Ovary (tissue), 9 donors: ENCODE measurements around the gene JPH4. TPM values are rescaled to one million over a fixed set of nuclear protein-coding genes. Genes with fewer than 3 reads are reported as not detected.

Source experiments
- DNase-seq, 5 donors: peaks; one replicate each; pipeline ENCODE4 v3.0.0-alpha.2; 2019 to 2020
- H3K27ac ChIP-seq, 2 donors: fragments of 200-600 bp; one replicate each; pipeline versions ENCODE4 v1.5.1 to v1.8.0; 2019 to 2022
- H3K27me3 ChIP-seq: fragments of 200-600 bp; one replicate; pipeline ENCODE4 v1.8.0; 2022
- H3K36me3 ChIP-seq: fragments of 200-600 bp; sonication (generic); one replicate; pipeline ENCODE4 v1.5.1; 2019
- H3K4me1 ChIP-seq: one replicate; pipeline ENCODE4 v1.8.1; 2013; ENCODE audit warnings: mild to moderate bottlenecking, moderate library complexity; ENCODE audit not compliant: insufficient read depth
- H3K4me3 ChIP-seq: fragments of 200-600 bp; sonication (generic); one replicate; pipeline ENCODE4 v1.5.1; 2017
- H3K9me3 ChIP-seq, 2 donors: fragments of 200-600 bp in 1 of 2; sonication (generic) in 1 of 2; one replicate each; pipeline versions ENCODE4 v1.5.1 to v1.8.1; 2013 to 2019; ENCODE audit warnings: mild to moderate bottlenecking in 1 of 2, moderate library complexity in 1 of 2
- EP300 ChIP-seq: sonication (generic); formaldehyde crosslinking; IDR thresholded peaks from one replicate; pipeline ENCODE4 v1.6.1; 2017; ENCODE audit warnings: antibody characterized with exemption
- POLR2A ChIP-seq: fragments of 450-650 bp; IDR thresholded peaks from one replicate; pipeline ENCODE4 v1.6.1; 2017; ENCODE audit warnings: antibody characterized with exemption, mild to moderate bottlenecking, moderate library complexity
- WGBS, 3 donors: extraction: QIAGEN DNeasy Blood & Tissue Kit in 1 of 3; methylation state at CpG; one replicate each; pipeline versions ENCODE4 v1.1.5 to v1.1.7; 2013 to 2017; 5-methylcytosine and 5-hydroxymethylcytosine counted together
- intact Hi-C, 4 donors: fragments of 100-400 bp; cut with DNase I; formaldehyde crosslinking; loops; one replicate each; pipeline versions ENCODE4 v1.11.0 to v1.15.1; 2022 to 2023
- polyA plus RNA-seq, 2 donors: library from polyadenylated mRNA; stranded (reverse); fragments of 200-250 nt in 1 of 2; fragments of 350-450 nt in 1 of 2; fragmentation: Illumina TruSeq in 1 of 2; extraction: RNeasy Lipid Tissue Mini Kit (QIAGEN cat#74804) in 1 of 2; gene quantifications; one replicate each; pipeline ENCODE4 v1.2.3, GENCODE V29; 2013 to 2014
- total RNA-seq, 7 donors: library from RNA; depleted of rRNA in 2 of 7; stranded (reverse); fragments of >200 nt in 2 of 7; fragmentation: NEBNext Ultra II Directional in 3 of 7; extraction: Animal tissue kit (Norgen Biotek cat#: 25700) in 3 of 7; gene quantifications; one replicate each; pipeline versions ENCODE4 v1.1.0 to v1.2.4, GENCODE V29; 2016 to 2023
- TF ChIP-seq, protein P1 (sequence below), 3 donors: fragments of 450-650 bp in 2 of 3; fragments of 200-600 bp in 1 of 3; IDR thresholded peaks; one replicate each; pipeline versions ENCODE4 v1.5.1 to v1.8.0; 2016 to 2022; ENCODE audit warnings: antibody characterized with exemption in 3 of 3, mild to moderate bottlenecking in 1 of 3
- donor health status: DM: no; HTN: no; CAD: no; lungs with moderate emphysema.
- donor health status: DM: no; HTN: no; CAD: no.
- donor health status: Bipolar disorder and iron deficiency.
- donor health status: DM: yes; HTN: yes; CAD: no.
- donor health status: DM: no; HTN: no; CAD: no.
- donor health status: DM: yes; HTN: yes; CAD: no.

JPH4 gene
- total and polyA plus RNA-seq, 9 donors = 7.4 to 43.5 (median 11.5) TPM

GRCh38 chr14:23536494-23536893 is 42.1 kb downstream of the JPH4 start:
- TF ChIP-seq POLR2A = no peak
- TF ChIP-seq EP300 = no peak
- TF ChIP-seq, protein P1, sequence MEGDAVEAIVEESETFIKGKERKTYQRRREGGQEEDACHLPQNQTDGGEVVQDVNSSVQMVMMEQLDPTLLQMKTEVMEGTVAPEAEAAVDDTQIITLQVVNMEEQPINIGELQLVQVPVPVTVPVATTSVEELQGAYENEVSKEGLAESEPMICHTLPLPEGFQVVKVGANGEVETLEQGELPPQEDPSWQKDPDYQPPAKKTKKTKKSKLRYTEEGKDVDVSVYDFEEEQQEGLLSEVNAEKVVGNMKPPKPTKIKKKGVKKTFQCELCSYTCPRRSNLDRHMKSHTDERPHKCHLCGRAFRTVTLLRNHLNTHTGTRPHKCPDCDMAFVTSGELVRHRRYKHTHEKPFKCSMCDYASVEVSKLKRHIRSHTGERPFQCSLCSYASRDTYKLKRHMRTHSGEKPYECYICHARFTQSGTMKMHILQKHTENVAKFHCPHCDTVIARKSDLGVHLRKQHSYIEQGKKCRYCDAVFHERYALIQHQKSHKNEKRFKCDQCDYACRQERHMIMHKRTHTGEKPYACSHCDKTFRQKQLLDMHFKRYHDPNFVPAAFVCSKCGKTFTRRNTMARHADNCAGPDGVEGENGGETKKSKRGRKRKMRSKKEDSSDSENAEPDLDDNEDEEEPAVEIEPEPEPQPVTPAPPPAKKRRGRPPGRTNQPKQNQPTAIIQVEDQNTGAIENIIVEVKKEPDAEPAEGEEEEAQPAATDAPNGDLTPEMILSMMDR (IDR thresholded peaks at IDR 0.05) = no peak
- no peaks in the 10 kb centered on the region for H3K27me3 ChIP-seq
- WGBS, 3 donors = 75 to 87% (median 80%) methylated on average over 2 of the region's 2 CpGs
- DNase-seq = no peak
- no peak overlapping the region for H3K27ac ChIP-seq
- H3K4me3 ChIP-seq = no peak overlapping the region
- no peaks in the 10 kb centered on the region for H3K9me3 ChIP-seq
- no peaks in the 10 kb centered on the region for H3K36me3 ChIP-seq
- H3K4me1 ChIP-seq = no peaks in the 10 kb centered on the region
- intact Hi-C loops = loop anchor here in 2 of 4 donors (5.0 to 10.0 kb wide), 2 partner anchors 52 to 54 kb away; no protein-coding TSS in a partner anchor

- Histone ChIP-seq H3K27ac (no peak overlapping the region), H3K4me3 (no peak overlapping the region), H3K27me3 (no peaks in the 10 kb centered on the region), H3K36me3 (no peaks in the 10 kb centered on the region), H3K4me1 (no peaks in the 10 kb centered on the region), H3K9me3 (no peaks in the 10 kb centered on the region)
- DNase-seq = no peak
- TF ChIP-seq EP300 (no peak), POLR2A (no peak)
- TF ChIP-seq, protein P1 (IDR thresholded peaks at IDR 0.05) = no peak
- intact Hi-C loops = loop anchor here in 2 of 4 donors (5.0 to 10.0 kb wide), 2 partner anchors 51 to 54 kb away; no protein-coding TSS in a partner anchor
- 81 to 86% (median 84%) methylated on average over 4 of the region's 4 CpGs for WGBS, 3 donors
Measured at GRCh38 chr14:23535943-23536342, 42.6 kb downstream of the JPH4 start.

DNA sequence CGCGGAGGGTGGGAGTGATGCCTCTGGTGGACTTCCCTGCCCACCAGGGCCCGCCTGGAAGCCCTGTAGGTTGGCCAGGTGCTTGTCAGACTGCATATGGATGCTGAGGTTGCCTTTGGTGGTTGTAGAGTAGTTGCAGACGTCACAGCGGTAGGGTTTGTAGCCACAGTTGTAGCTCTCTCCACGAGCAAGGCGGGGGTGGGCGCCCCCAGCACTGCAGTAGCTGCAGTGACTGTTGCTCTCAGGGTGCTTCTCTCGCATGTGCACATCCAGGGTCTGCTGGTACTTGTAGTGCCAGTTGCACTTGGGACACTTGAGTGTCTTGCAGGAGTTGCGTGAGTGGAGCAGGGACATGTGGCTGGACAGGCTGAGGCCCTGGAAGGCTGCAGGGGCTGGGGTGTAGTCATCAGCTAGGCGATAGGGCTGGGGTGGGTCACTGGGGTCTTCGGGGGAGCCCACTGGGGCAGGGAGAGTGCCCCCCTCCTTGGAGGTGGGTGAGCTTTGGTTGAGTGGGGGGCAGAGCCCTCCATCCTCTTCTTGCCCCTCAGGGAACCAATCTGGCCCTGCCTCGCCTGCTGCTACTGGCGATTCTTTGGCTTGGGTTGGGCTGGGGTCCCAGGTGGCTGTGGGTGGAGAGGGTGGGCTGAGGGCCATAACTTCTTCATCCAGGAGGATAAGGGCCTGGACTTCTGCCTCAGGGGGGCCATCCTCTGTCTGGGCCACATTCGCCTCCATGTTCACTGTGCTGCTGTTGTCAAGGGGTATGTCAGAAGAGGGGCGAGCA is 44.7 kb downstream of the JPH4 start:
- H3K27ac ChIP-seq = no peak overlapping the region
- no peaks in the 10 kb centered on the region for H3K4me1 ChIP-seq
- intact Hi-C loops = loop anchor here in 1 of 4 donors (10.0 kb wide), 1 partner anchor 49 kb away; no protein-coding TSS in a partner anchor
- WGBS, 3 donors = 91 to 93% (median 92%) methylated on average over 16 of the region's 16 CpGs
- no peak for DNase-seq
- H3K27me3 ChIP-seq = no peaks in the 10 kb centered on the region
- H3K36me3 ChIP-seq = no peaks in the 10 kb centered on the region
- TF ChIP-seq, protein P1 (IDR thresholded peaks at IDR 0.05) = no peak
- TF ChIP-seq EP300 (no peak), POLR2A (no peak)
- H3K9me3 ChIP-seq = no peaks in the 10 kb centered on the region
- H3K4me3 ChIP-seq = no peak overlapping the region

GRCh38 chr14:23532658-23533057 is 45.9 kb downstream of the JPH4 start:
- no peak for DNase-seq
- Histone ChIP-seq H3K4me1 (no peaks in the 10 kb centered on the region), H3K4me3 (no peak overlapping the region), H3K27me3 (no peaks in the 10 kb centered on the region), H3K36me3 (no peaks in the 10 kb centered on the region), H3K9me3 (no peaks in the 10 kb centered on the region), H3K27ac (no peak overlapping the region)
- no peak for TF ChIP-seq EP300
- TF ChIP-seq POLR2A = no peak
- TF ChIP-seq, protein P1 (IDR thresholded peaks at IDR 0.05) = no peak
- intact Hi-C loops = loop anchor here in 1 of 4 donors (10.0 kb wide), 1 partner anchor 48 kb away; no protein-coding TSS in a partner anchor
- WGBS, 3 donors = 95 to 96% (median 95%) methylated on average over 7 of the region's 7 CpGs
